Panc1 (cell line): ENCODE measurements around the gene ACSL5. TPM values are rescaled to one million over a fixed set of nuclear protein-coding genes. Genes with fewer than 3 reads are reported as not detected.

Source experiments
- ATAC-seq: fragments of 200-7000 bp; cut with Tn5 transposase; 2 replicates; pipeline ENCODE4 v1.9.1; 2020; ENCODE audit warnings: mild to moderate bottlenecking, moderate library complexity
- BruUV-seq: library from RNA; stranded (reverse); fragments of 400-500 nt; replicated peaks from 2 replicates; lab custom pipeline; 2021; lab: Mats Ljungman, UMichigan
- CTCF ChIA-PET: fragments of 300-600 bp; sonication (Branson Sonifier 250); formaldehyde crosslinking; loops from one replicate; lab custom pipeline; 2022; ENCODE audit warnings: antibody characterized with exemption; lab: Charles Lee
- POLR2A ChIA-PET: fragments of 300-600 bp; sonication (Branson Sonifier 250); formaldehyde crosslinking; loops from one replicate; lab custom pipeline; 2022; ENCODE audit warnings: antibody characterized with exemption; lab: Charles Lee
- DNase-seq: peaks from one replicate; pipeline ENCODE4 v3.0.0-alpha.2; 2010; ENCODE audit warnings: low read depth, low spot score
- H3K27ac ChIP-seq: 2 replicates; pipeline ENCODE4 v1.5.1; 2011; ENCODE audit warnings: mild to moderate bottlenecking, low read length, inconsistent platforms
- H3K27me3 ChIP-seq: fragments of 200-500 bp; sonication (Bioruptor generic); 2 replicates; pipeline ENCODE4 v1.6.0; 2014; ENCODE audit warnings: low read length, inconsistent platforms; ENCODE audit not compliant: control insufficient read depth, insufficient read depth
- H3K36me3 ChIP-seq: fragments of 200-500 bp; sonication (Bioruptor generic); 2 replicates; pipeline ENCODE4 v1.5.1; 2014; ENCODE audit warnings: inconsistent platforms, mild to moderate bottlenecking, low read length, moderate library complexity; ENCODE audit not compliant: control insufficient read depth, insufficient read depth
- H3K4me1 ChIP-seq: 2 replicates; pipeline ENCODE4 v1.5.1; 2011; ENCODE audit warnings: inconsistent platforms, mild to moderate bottlenecking, low read length, moderate library complexity; ENCODE audit not compliant: control insufficient read depth, insufficient read depth
- H3K4me3 ChIP-seq, 2 experiments: 2 replicates each; pipeline ENCODE4 v1.5.1; 2011 to 2012; ENCODE audit warnings: low read depth in 2 of 2, low read length in 2 of 2, mild to moderate bottlenecking in 2 of 2, inconsistent platforms in 1 of 2, moderate library complexity in 1 of 2
- H3K9me3 ChIP-seq: fragments of 200-500 bp; sonication (Bioruptor generic); 2 replicates; pipeline ENCODE4 v1.5.1; 2014; ENCODE audit warnings: low read depth, mild to moderate bottlenecking, inconsistent platforms, low read length, moderate library complexity; ENCODE audit not compliant: control insufficient read depth, insufficient read depth
- CTCF ChIP-seq: fragments of 450-650 bp; IDR thresholded peaks from 2 replicates; pipeline ENCODE4 v1.5.1; 2017; ENCODE audit warnings: mild to moderate bottlenecking
- POLR2AphosphoS5 ChIP-seq: IDR thresholded peaks from 2 replicates; pipeline ENCODE4 v1.6.1; 2012; ENCODE audit warnings: mild to moderate bottlenecking, low read depth, low read length, moderate library complexity
- REST ChIP-seq, 2 experiments: IDR thresholded peaks; 2 replicates each; pipeline ENCODE4 v1.6.1; 2011 to 2012; ENCODE audit warnings: low read depth in 2 of 2, control low read depth in 1 of 2, low read length in 1 of 2, mild to moderate bottlenecking in 1 of 2, moderate library complexity in 1 of 2; ENCODE audit not compliant: insufficient read depth in 1 of 2
- SIN3A ChIP-seq: IDR thresholded peaks from 2 replicates; pipeline ENCODE4 v1.6.1; 2012; ENCODE audit warnings: low read depth, mild to moderate bottlenecking, low read length, moderate library complexity, borderline replicate concordance; ENCODE audit not compliant: insufficient read depth
- TCF7L2 ChIP-seq: IDR thresholded peaks from 2 replicates; pipeline ENCODE4 v1.6.1; 2011; ENCODE audit warnings: mild to moderate bottlenecking, low read depth, low read length, inconsistent platforms
- in situ Hi-C: cut with HindIII; loops from 2 replicates; pipeline ENCODE4 v1.10.0; 2016; ENCODE audit warnings: low sequenced_read_pairs, low pct_unique_long_range_greater_than_20kb
- intact Hi-C: fragments of 100-400 bp; cut with micrococcal nuclease; formaldehyde crosslinking; loops from one replicate; pipeline ENCODE4 v1.10.0; 2022; ENCODE audit not compliant: unreplicated experiment
- total RNA-seq: library from RNA; stranded (reverse); gene quantifications from one replicate; pipeline ENCODE4 v1.2.1, GENCODE V29; 2021; ENCODE audit not compliant: unreplicated experiment

The ACSL5 gene
- total RNA-seq, 1 experiment from 2014 or later = 2.4 TPM

- intact Hi-C loops = no loop called here
- Histone ChIP-seq H3K27ac (no peak overlapping the region), H3K27me3 (peaks cover 26% of the 10 kb centered on the region), H3K4me3 (no peak overlapping the region), H3K4me1 (no peaks in the 10 kb centered on the region), H3K36me3 (no peaks in the 10 kb centered on the region), H3K9me3 (no peaks in the 10 kb centered on the region)
- in situ Hi-C loops = no loop called here
- DNase-seq (no peak), ATAC-seq (no peak)
- ChIA-PET CTCF (interaction anchor here (0.7 kb wide), 1 partner anchor 9 kb away, joined by 4 read pairs; no protein-coding TSS in a partner anchor), POLR2A (interaction anchor here (0.7 kb wide), 1 partner anchor 38 kb away, joined by 3 read pairs; no protein-coding TSS in a partner anchor)
- no TSS peak for BruUV-seq
- no peak for TF ChIP-seq REST (IDR thresholded peaks at IDR 0.05; ENCODE audit: insufficient read depth in 1 of 2, low read depth in 2 of 2, low read length in 1 of 2)
- TF ChIP-seq TCF7L2 = no peak
- no peak for TF ChIP-seq SIN3A
- no peak for TF ChIP-seq POLR2AphosphoS5
- TF ChIP-seq CTCF = no peak
Measured at GRCh38 chr10:112407696-112408095, 33.8 kb downstream of the ACSL5 start.

- ATAC-seq = no peak
Measured at GRCh38 chr10:112409299-112409698, 35.4 kb downstream of the ACSL5 start.

More at GRCh38 chr10:112409299-112409698, 35.4 kb downstream of the ACSL5 start:
- ChIA-PET CTCF (no interaction called here), POLR2A (no interaction called here)
- peaks cover 19% of the 10 kb centered on the region for H3K27me3 ChIP-seq
- no peak for DNase-seq
- H3K36me3 ChIP-seq = no peaks in the 10 kb centered on the region
- H3K4me3 ChIP-seq = no peak overlapping the region
- no peak overlapping the region for H3K27ac ChIP-seq
- no peaks in the 10 kb centered on the region for H3K4me1 ChIP-seq
- TF ChIP-seq TCF7L2 = no peak
- TF ChIP-seq CTCF = no peak
- no peak for TF ChIP-seq SIN3A
- no peak for TF ChIP-seq REST (IDR thresholded peaks at IDR 0.05; ENCODE audit: insufficient read depth in 1 of 2, low read depth in 2 of 2, low read length in 1 of 2)
- TF ChIP-seq POLR2AphosphoS5 = no peak
- in situ Hi-C loops = no loop called here
- no TSS peak for BruUV-seq
- intact Hi-C loops = no loop called here
- no peaks in the 10 kb centered on the region for H3K9me3 ChIP-seq
